HG02588 (cell line): ENCODE data around the gene ARRB1.

ENCODE experiments used
- ATAC-seq: cut with Tn5 transposase; IDR thresholded peaks from one replicate; pipeline ENCODE4 v1.9.1; 2021; ENCODE audit warnings: mild to moderate bottlenecking, moderate library complexity; ENCODE audit not compliant: unreplicated experiment

The ARRB1 gene

GRCh38 chr11:75238595-75239440 lies 112.6 kb downstream of the ARRB1 start:
- ATAC-seq: no peak

DNA sequence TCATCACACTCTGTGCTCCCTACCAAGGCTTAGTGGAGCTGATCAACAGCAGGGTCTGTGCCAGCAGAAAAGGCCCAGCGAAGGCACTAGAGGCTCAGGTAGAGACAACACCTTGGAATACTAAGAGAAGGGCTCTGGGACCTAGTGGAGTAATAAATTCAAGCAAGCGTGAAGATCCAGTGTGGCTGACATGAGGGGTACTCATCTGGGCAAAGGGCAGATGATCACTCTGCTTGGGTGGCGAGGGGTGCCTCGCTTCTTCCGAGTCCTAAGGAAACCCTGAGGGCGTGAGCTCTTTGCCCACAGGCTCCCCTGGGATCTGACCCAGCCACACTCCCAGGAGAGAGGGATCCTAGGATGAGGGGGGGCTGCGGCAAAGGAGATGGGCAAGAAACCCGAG lies 114.4 kb downstream of the ARRB1 start:
- ATAC-seq: no peak

- ATAC-seq: no peak
Observed at GRCh38 chr11:75236062-75236461, 115.4 kb downstream of the ARRB1 start.

GRCh38 chr11:75233754-75234172 lies 117.7 kb downstream of the ARRB1 start:
- no peak for ATAC-seq

GRCh38 chr11:75230621-75231020 lies 120.8 kb downstream of the ARRB1 start:
- no peak for ATAC-seq

DNA sequence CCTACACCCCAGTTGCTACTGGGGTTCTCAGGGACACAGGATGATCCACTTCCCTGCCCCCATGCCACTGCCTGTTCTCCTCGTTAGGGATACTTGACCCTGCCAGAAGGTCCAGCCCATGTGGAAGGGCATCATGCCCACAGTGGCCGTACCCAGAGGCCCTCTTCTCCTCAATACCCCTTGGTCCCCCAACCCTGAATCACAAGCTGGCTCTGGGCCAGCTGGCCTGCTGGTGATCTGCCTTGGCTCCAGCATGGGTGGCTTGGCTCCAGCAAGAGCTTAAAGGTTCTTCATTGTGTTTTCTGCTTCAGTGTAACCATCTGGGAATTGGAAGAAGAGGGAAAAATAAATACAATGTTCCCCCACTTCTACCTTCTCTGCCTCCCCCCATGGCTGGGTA lies 122.0 kb downstream of the ARRB1 start:
- no peak for ATAC-seq

DNA sequence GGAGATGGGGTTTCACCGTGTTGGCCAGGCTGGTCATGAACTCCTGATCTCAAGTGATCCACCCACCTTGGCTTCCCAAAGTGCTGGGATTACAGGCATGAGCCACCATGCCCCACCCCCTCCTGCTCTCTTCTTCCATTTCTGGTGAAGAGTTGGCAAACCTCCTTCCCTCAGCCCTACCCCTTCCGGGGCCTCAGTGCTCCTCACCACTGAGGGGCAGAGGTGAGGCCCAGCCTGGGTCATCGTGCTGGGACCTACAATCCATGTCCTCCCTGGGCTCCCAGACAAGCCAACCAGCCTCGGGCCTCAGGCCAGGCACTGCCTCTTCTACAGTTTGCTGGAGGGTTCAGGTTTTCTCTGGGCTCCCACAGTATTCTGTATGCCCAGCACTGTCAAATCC lies 125.7 kb downstream of the ARRB1 start:
- ATAC-seq: no peak

- no peak for ATAC-seq
Observed at GRCh38 chr11:75223954-75224643, 127.4 kb downstream of the ARRB1 start.

- ATAC-seq: no peak
Observed at GRCh38 chr11:75219869-75220268, 131.6 kb downstream of the ARRB1 start.

GRCh38 chr11:75214843-75215242 lies 136.6 kb downstream of the ARRB1 start:
- no peak for ATAC-seq

GRCh38 chr11:75214411-75214821 lies 137.0 kb downstream of the ARRB1 start:
- ATAC-seq: no peak
